ENCODE results near the gene UBE2H.

DNA sequence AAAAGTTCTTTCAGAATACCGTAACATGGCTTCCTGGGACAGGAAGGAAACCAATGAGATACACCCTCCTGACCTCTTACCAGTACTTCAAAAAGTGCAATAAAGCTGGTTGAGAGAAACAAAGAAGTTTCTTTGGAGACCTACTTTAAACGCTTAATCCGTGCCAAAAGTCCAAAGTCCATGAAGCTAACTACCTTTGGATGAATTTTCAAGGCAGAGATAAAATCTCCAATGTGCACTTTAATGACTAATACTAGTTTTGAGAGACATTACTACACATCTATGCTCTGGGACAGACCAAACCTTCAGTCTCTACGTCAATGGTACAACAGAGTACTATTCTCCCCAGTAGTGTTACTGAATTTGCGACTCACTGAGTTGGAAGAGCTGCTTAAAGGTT, 46.1 kb downstream of the UBE2H start:
- TF ChIP-seq, protein P1, sequence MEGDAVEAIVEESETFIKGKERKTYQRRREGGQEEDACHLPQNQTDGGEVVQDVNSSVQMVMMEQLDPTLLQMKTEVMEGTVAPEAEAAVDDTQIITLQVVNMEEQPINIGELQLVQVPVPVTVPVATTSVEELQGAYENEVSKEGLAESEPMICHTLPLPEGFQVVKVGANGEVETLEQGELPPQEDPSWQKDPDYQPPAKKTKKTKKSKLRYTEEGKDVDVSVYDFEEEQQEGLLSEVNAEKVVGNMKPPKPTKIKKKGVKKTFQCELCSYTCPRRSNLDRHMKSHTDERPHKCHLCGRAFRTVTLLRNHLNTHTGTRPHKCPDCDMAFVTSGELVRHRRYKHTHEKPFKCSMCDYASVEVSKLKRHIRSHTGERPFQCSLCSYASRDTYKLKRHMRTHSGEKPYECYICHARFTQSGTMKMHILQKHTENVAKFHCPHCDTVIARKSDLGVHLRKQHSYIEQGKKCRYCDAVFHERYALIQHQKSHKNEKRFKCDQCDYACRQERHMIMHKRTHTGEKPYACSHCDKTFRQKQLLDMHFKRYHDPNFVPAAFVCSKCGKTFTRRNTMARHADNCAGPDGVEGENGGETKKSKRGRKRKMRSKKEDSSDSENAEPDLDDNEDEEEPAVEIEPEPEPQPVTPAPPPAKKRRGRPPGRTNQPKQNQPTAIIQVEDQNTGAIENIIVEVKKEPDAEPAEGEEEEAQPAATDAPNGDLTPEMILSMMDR (IDR thresholded peaks at IDR 0.05): no peak
- TF ChIP-seq EZH2 (IDR thresholded peaks at IDR 0.05; ENCODE audit: borderline replicate concordance, insufficient read depth, low read depth, low read length, poor library complexity, severe bottlenecking): no peak
